Duodenal mucosa (tissue), 2 donors: ENCODE measurements around the gene ROBO1.
"Not testable (repeated sequence)": the region's sequence is repeated elsewhere in the genome, so short reads cannot be mapped to it uniquely, and the experiment has no call there.

Experiments
- H3K27ac ChIP-seq: one replicate; pipeline ENCODE4 v1.7.0; 2013; ENCODE audit warnings: low read depth, low read length
- H3K27me3 ChIP-seq, 2 donors: one replicate each; pipeline ENCODE4 v1.7.0; 2013; ENCODE audit warnings: low read length in 2 of 2, control low read depth in 1 of 2; ENCODE audit not compliant: insufficient read depth in 2 of 2, control insufficient read depth in 1 of 2
- H3K36me3 ChIP-seq, 2 donors: one replicate each; pipeline ENCODE4 v1.7.0; 2013; ENCODE audit warnings: low read length in 2 of 2, control low read depth in 1 of 2; ENCODE audit not compliant: insufficient read depth in 2 of 2, control insufficient read depth in 1 of 2
- H3K4me1 ChIP-seq, 2 donors: one replicate each; pipeline ENCODE4 v1.7.0; 2013; ENCODE audit warnings: low read length in 2 of 2, control low read depth in 1 of 2; ENCODE audit not compliant: insufficient read depth in 2 of 2, control insufficient read depth in 1 of 2
- H3K4me3 ChIP-seq, 2 donors: one replicate each; pipeline ENCODE4 v1.7.0; 2013; ENCODE audit warnings: low read length in 2 of 2, low read depth in 1 of 2
- H3K9ac ChIP-seq, 2 donors: one replicate each; pipeline ENCODE4 v1.7.0; 2013; ENCODE audit warnings: low read length in 2 of 2, low read depth in 1 of 2
- H3K9me3 ChIP-seq, 2 donors: one replicate each; pipeline ENCODE4 v1.7.0; 2013; ENCODE audit warnings: low read length in 2 of 2, control low read depth in 1 of 2; ENCODE audit not compliant: control insufficient read depth in 1 of 2

The ROBO1 gene

GRCh38 chr3:78894787-78895186, 873.0 kb downstream of the ROBO1 start:
- Histone ChIP-seq H3K4me3 (no peak overlapping the region), H3K9me3 (no peaks in the 10 kb centered on the region), H3K27me3 (no peaks in the 10 kb centered on the region), H3K36me3 (no peaks in the 10 kb centered on the region), H3K27ac (no peak overlapping the region), H3K4me1 (no peaks in the 10 kb centered on the region), H3K9ac (no peak overlapping the region)

GRCh38 chr3:78893161-78893560, 874.6 kb downstream of the ROBO1 start:
- Histone ChIP-seq H3K27me3 (no peaks in the 10 kb centered on the region), H3K9me3 (no peaks in the 10 kb centered on the region), H3K9ac (no peak overlapping the region), H3K4me1 (no peaks in the 10 kb centered on the region), H3K4me3 (no peak overlapping the region), H3K36me3 (no peaks in the 10 kb centered on the region), H3K27ac (no peak overlapping the region)

GRCh38 chr3:78889348-78889747, 878.5 kb downstream of the ROBO1 start:
- Histone ChIP-seq H3K9me3 (no peaks in the 10 kb centered on the region), H3K9ac (no peak overlapping the region), H3K4me3 (no peak overlapping the region), H3K36me3 (no peaks in the 10 kb centered on the region), H3K27me3 (no peaks in the 10 kb centered on the region), H3K4me1 (no peaks in the 10 kb centered on the region), H3K27ac (no peak overlapping the region)

- Histone ChIP-seq H3K4me1 (no peaks in the 10 kb centered on the region), H3K9me3 (no peaks in the 10 kb centered on the region), H3K4me3 (no peak overlapping the region), H3K9ac (no peak overlapping the region), H3K36me3 (no peaks in the 10 kb centered on the region), H3K27me3 (no peaks in the 10 kb centered on the region), H3K27ac (no peak overlapping the region)
Observed at GRCh38 chr3:78888635-78889034, 879.2 kb downstream of the ROBO1 start.

GRCh38 chr3:78887547-78888011, 880.2 kb downstream of the ROBO1 start:
- Histone ChIP-seq H3K9ac (no peak overlapping the region), H3K27ac (no peak overlapping the region), H3K9me3 (no peaks in the 10 kb centered on the region), H3K27me3 (no peaks in the 10 kb centered on the region), H3K4me1 (no peaks in the 10 kb centered on the region), H3K36me3 (no peaks in the 10 kb centered on the region), H3K4me3 (no peak overlapping the region)

GRCh38 chr3:78887029-78887428, 880.8 kb downstream of the ROBO1 start:
- no peak overlapping the region for H3K4me3 ChIP-seq

GRCh38 chr3:78884567-78884966, 883.2 kb downstream of the ROBO1 start:
- not testable (repeated sequence) for H3K27me3 ChIP-seq, H3K4me1 ChIP-seq, H3K36me3 ChIP-seq, H3K27ac ChIP-seq, H3K9ac ChIP-seq, H3K4me3 ChIP-seq, H3K9me3 ChIP-seq

More at GRCh38 chr3:78887029-78887428, 880.8 kb downstream of the ROBO1 start:
- Histone ChIP-seq H3K9me3 (no peaks in the 10 kb centered on the region), H3K36me3 (no peaks in the 10 kb centered on the region), H3K9ac (no peak overlapping the region), H3K27me3 (no peaks in the 10 kb centered on the region), H3K4me1 (no peaks in the 10 kb centered on the region), H3K27ac (no peak overlapping the region)

- no peaks in the 10 kb centered on the region for H3K9me3 ChIP-seq
- no peak overlapping the region for H3K4me3 ChIP-seq
- no peaks in the 10 kb centered on the region for H3K27me3 ChIP-seq
- no peak overlapping the region for H3K27ac ChIP-seq
- no peak overlapping the region for H3K9ac ChIP-seq
- H3K36me3 ChIP-seq = no peaks in the 10 kb centered on the region
- H3K4me1 ChIP-seq = no peaks in the 10 kb centered on the region
Observed at GRCh38 chr3:78882251-78882650, 885.5 kb downstream of the ROBO1 start.

- no peak overlapping the region for H3K9ac ChIP-seq
Observed at GRCh38 chr3:78881501-78881900, 886.3 kb downstream of the ROBO1 start.

GRCh38 chr3:78880603-78881461, 887.0 kb downstream of the ROBO1 start:
- Histone ChIP-seq H3K27ac (no peak overlapping the region), H3K36me3 (no peaks in the 10 kb centered on the region), H3K4me3 (no peak overlapping the region), H3K9me3 (no peaks in the 10 kb centered on the region), H3K9ac (no peak overlapping the region), H3K4me1 (no peaks in the 10 kb centered on the region), H3K27me3 (no peaks in the 10 kb centered on the region)

More at GRCh38 chr3:78881501-78881900, 886.3 kb downstream of the ROBO1 start:
- no peak overlapping the region for H3K4me3 ChIP-seq
- no peak overlapping the region for H3K27ac ChIP-seq
- H3K27me3 ChIP-seq = no peaks in the 10 kb centered on the region
- H3K4me1 ChIP-seq = no peaks in the 10 kb centered on the region
- no peaks in the 10 kb centered on the region for H3K36me3 ChIP-seq
- no peaks in the 10 kb centered on the region for H3K9me3 ChIP-seq
